ENCODE measurements around the gene DIP2B. TPM values are rescaled to one million over a fixed set of nuclear protein-coding genes. Genes with fewer than 3 reads are reported as not detected.

Gene DIP2B
- total RNA-seq, 1 experiment from 2014 or later, result 20.0 TPM

DNA sequence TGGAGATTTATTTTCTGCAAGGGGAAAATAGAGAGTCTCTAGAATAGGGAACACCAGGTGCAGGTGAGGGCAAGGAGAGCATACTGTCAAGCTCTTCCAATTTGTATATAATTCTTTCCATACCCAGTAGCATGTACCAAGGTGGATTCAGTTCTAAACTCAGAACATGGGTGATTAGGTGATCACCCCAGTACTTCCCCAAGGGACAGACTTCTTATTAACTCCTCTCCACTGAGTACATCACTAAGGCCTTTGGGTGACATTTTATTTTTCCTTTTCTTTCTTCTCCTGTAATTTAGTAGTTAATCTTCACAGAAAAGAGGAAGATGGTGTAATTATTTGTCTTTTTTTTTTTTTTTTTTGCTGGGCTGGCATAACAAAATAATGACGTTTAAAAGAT, 54.2 kb downstream of the DIP2B start:
- no peak overlapping the region for H3K27ac ChIP-seq (ENCODE audit: insufficient read length, low read depth, low read length)
- no peak for DNase-seq
- H3K14ac ChIP-seq (ENCODE audit: insufficient read depth, low read length), result no peak overlapping the region
- H3K79me1 ChIP-seq (ENCODE audit: insufficient read depth, low read depth, low read length, poor library complexity, severe bottlenecking), result no peaks in the 10 kb centered on the region
- H3K9me3 ChIP-seq (ENCODE audit: control insufficient read depth, low read depth, low read length), result no peaks in the 10 kb centered on the region
- no peak overlapping the region for H3K4me2 ChIP-seq (ENCODE audit: insufficient read depth, insufficient read length, low read length)
- no peak overlapping the region for H2BK20ac ChIP-seq (ENCODE audit: low read depth, low read length, poor library complexity, severe bottlenecking)
- H3T11ph ChIP-seq (ENCODE audit: low read length), result no peak overlapping the region
- no peak overlapping the region for H2BK12ac ChIP-seq (ENCODE audit: insufficient read length, low read depth, low read length)
- no peak overlapping the region for H4K91ac ChIP-seq (ENCODE audit: insufficient read length, low read depth, low read length)
- no peak overlapping the region for H3K9ac ChIP-seq (ENCODE audit: extremely low read depth, insufficient read length, low read length)
- no peaks in the 10 kb centered on the region for H3K79me2 ChIP-seq (ENCODE audit: insufficient read depth, low read length)
- H3K27me3 Mint-ChIP-seq (ENCODE audit: low read depth), result no peaks in the 10 kb centered on the region
- no peaks in the 10 kb centered on the region for H3K9me3 Mint-ChIP-seq
- H3K27me3 ChIP-seq (ENCODE audit: insufficient read depth, low read length), result no peaks in the 10 kb centered on the region
- no CpG with 5 or more reads among the region's 1 CpG for WGBS (ENCODE audit: extremely low coverage, insufficient read length, low lambda C conversion rate)
- H3K56ac ChIP-seq (ENCODE audit: insufficient read length, low read depth, low read length), result no peak overlapping the region
- no peaks in the 10 kb centered on the region for H3K23me2 ChIP-seq (ENCODE audit: insufficient read length, low read depth, low read length, poor library complexity, severe bottlenecking)
- H3K27ac Mint-ChIP-seq, result no peak overlapping the region
- H2BK5ac ChIP-seq (ENCODE audit: insufficient read length, low read length), result no peak overlapping the region
- no peak overlapping the region for H2BK15ac ChIP-seq (ENCODE audit: low read depth, low read length)
- H3K4ac ChIP-seq (ENCODE audit: low read depth, low read length), result no peak overlapping the region
- no peak overlapping the region for H3K18ac ChIP-seq (ENCODE audit: insufficient read length, low read depth, low read length)
- no peak overlapping the region for H4K5ac ChIP-seq (ENCODE audit: insufficient read length, low read depth, low read length)
- H3K36me3 Mint-ChIP-seq (ENCODE audit: insufficient read depth in 1 of 3, low read depth in 3 of 3), result no peaks in the 10 kb centered on the region
- no peak overlapping the region for H4K8ac ChIP-seq (replicated peaks; ENCODE audit: insufficient read length, low read depth, low read length)
- H3K4me1 ChIP-seq (ENCODE audit: insufficient read depth, low read length), result no peaks in the 10 kb centered on the region
- no peak overlapping the region for H3K23ac ChIP-seq (ENCODE audit: insufficient read length, low read depth, low read length)
- H3K4me1 Mint-ChIP-seq, result peaks cover 3 to 4% of the 10 kb centered on the region in 2 experiments; a peak in 2 of 4 replicates
- H3K4me3 Mint-ChIP-seq, result no peak overlapping the region
- no peak overlapping the region for H2AFZ ChIP-seq (ENCODE audit: low read length)
- H2AK5ac ChIP-seq (ENCODE audit: insufficient read length, low read length), result no peak overlapping the region
- no peak for TF ChIP-seq CTCF (conservative IDR thresholded peaks at IDR 0.05)
- H2BK120ac ChIP-seq (ENCODE audit: low read depth, low read length, poor library complexity, severe bottlenecking), result no peak overlapping the region
- no peaks in the 10 kb centered on the region for H4K20me1 ChIP-seq (ENCODE audit: control insufficient read depth, insufficient read depth, insufficient read length)

Measured in H9 (cell line).